ENCODE results near the gene NIPAL1.
"Not testable (repeated sequence)": the region's sequence is repeated elsewhere in the genome, so short reads cannot be mapped to it uniquely, and the experiment has no call there.

NIPAL1 gene

GRCh38 chr4:48016141-48017107 lies at the start of gene NIPAL1, which contains the start of gene CNGA1:
TSS of gene NIPAL1 (plus strand) at chr4:48016772. CDS start at chr4:48016840, 68 bp downstream.
TSS of gene CNGA1 (minus strand) at chr4:48016681. CDS start at chr4:47952689, 63,992 bp downstream.
- peak; percentile 45 for DNase-seq

- DNase-seq: no peak
These were observed 47.7 kb upstream of the NIPAL1 start for GRCh38 chr4:47968847-47969246.

DNA sequence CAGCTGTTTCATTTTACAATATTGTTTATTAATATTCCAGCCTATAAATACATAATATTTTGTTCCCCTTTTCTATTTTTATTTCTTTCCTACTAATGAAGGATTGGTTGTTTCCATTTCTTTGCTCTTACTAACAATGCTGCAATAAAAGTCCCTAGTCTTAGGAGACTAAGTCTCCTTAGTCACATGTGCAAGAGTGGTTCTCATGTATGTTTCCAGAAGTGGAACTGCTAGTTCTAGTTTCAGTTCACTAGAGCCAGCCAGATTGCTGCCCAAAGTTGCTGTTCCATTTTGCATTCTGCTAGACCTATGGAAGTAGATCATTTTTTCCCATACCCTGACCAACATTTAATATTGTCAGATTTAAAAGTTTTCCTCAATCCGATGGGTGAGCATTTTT lies 44.4 kb upstream of the NIPAL1 start:
- DNase-seq: no peak

DNA sequence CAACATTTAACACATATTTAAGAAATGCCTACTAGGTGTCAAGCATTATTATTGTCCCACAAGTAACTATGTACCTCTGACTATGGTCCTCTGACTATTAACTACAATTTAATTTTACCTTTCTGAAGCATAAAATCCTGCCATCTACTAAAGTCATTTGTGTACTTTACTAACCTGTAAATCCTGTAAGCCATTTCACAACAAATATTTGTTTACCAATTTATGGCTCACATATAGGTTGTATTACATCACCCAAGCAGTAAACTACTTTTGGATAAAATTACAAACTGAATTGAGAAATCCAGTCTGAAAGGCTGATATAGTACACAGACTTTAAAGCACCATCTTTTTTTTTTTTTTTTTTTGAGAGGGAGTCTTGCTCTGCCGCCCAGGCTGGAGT lies 43.9 kb upstream of the NIPAL1 start:
- DNase-seq: no peak

- no peak for DNase-seq
These were observed 42.0 kb upstream of the NIPAL1 start for GRCh38 chr4:47974566-47974965.

GRCh38 chr4:47990145-47990544 lies 26.4 kb upstream of the NIPAL1 start:
- DNase-seq: no peak

GRCh38 chr4:47992475-47992874 lies 24.1 kb upstream of the NIPAL1 start:
- not testable (repeated sequence) for DNase-seq

- DNase-seq: no peak
These were observed 20.6 kb upstream of the NIPAL1 start for GRCh38 chr4:47996021-47996420.

- no peak for DNase-seq
These were observed 14.3 kb upstream of the NIPAL1 start for GRCh38 chr4:48002267-48002666.

GRCh38 chr4:48003568-48003967 lies 13.0 kb upstream of the NIPAL1 start:
- not testable (repeated sequence) for DNase-seq

DNA sequence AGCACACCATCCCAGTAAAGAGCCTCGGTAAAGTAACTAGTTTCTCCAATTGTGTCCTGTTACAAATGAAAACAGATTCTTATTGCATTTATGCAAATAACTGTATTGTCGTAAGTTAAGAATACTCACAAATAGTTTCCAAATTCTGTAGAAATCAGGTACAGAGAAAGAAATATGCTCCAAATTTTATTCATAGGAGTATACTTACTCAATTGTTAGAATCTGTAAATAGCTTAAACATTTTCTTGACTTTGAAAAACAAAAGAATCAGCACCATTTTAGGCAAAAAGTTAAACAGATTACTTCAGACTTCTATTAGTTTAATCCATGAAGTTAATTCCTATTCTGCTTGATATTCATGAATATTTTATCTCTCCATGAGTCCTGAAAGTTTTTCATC lies 10.8 kb upstream of the NIPAL1 start:
- no peak for DNase-seq

GRCh38 chr4:48008021-48008596 lies 8.5 kb upstream of the NIPAL1 start:
- no peak for DNase-seq

DNA sequence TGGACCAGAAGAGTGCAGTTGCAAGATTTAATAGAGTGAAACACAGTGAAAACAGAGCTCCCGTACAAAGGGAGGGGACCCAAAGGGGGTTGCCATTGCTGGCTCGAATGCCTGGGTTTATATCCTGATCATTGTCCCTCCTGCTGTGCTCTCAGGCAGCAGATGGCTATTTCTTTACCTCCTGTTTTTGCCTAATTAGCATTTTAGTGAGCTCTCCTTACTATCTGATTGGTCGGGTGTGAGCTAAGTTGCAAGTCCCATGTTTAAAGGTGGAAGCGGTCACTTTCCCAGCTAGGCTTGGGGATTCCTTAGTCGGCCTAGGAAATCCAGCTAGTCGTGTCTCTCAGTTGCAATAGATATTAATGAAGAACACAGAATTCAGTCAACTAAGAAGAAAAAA lies 5.7 kb upstream of the NIPAL1 start:
- not testable (repeated sequence) for DNase-seq

GRCh38 chr4:48011722-48012121 lies 4.8 kb upstream of the NIPAL1 start:
- DNase-seq: no peak

- no peak for DNase-seq
These were observed 3.7 kb upstream of the NIPAL1 start for GRCh38 chr4:48012824-48013223.

DNA sequence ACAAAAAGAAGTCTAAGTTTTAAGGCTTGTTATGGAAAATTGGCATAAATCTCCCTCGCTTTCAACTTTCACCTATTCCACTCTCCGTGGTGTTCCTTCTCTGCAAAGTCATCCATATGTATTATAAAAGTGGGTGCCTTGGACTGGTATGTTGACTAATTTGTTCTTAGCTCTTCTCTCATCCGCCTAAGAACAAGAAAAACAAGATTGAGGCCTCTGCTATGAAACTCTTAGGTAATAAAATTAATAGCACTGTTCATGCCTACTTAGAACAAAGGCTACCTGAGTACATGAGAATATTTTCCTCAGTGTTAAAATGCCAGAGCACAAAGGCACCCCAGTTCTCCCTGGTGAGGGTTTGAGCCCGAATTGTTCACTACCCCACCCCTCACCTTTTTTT lies 1.4 kb upstream of the NIPAL1 start:
- no peak for DNase-seq

- DNase-seq: no peak
These were observed 894 bp upstream of the NIPAL1 start for GRCh38 chr4:48015678-48016077.

DNA sequence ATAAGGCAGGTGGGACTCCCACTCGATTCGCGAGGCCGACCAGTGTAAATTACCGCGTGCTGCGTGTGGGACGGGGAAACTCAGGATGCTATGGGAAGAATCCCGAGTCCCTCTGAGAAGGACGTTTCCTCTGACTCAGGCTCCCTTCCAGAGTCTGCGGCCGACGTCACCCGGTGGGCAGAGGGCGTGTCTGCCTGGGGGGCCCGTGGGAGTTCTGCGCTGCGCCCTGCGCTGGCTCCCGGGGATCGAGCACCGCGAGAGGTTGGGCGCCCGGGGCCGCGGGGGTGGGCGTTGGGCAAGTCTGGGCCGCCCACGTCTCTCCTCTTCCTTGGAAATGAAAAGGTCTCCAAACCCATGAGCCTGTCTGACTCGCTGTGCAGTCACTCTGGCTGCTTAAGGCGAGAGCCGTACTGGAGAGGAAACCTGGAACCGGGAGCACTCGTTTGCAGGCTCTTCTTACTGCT lies 568 bp downstream of the NIPAL1 start:
- no peak for DNase-seq

GRCh38 chr4:48018112-48018511 lies 1.5 kb downstream of the NIPAL1 start:
- DNase-seq: no peak

- no peak for DNase-seq
These were observed 4.5 kb downstream of the NIPAL1 start for GRCh38 chr4:48021100-48021499.

- no peak for DNase-seq
These were observed 5.7 kb downstream of the NIPAL1 start for GRCh38 chr4:48022192-48022799.

GRCh38 chr4:48024522-48024921 lies 8.0 kb downstream of the NIPAL1 start:
- DNase-seq: no peak

- DNase-seq: no peak
These were observed 8.4 kb downstream of the NIPAL1 start for GRCh38 chr4:48025005-48025404.

- DNase-seq: no peak
These were observed 11.1 kb downstream of the NIPAL1 start for GRCh38 chr4:48027653-48028052.

Measured in amniotic stem cell (primary cell).